ENCODE results near the gene FAM72B.
"Not testable (repeated sequence)": the region's sequence is repeated elsewhere in the genome, so short reads cannot be mapped to it uniquely, and the experiment has no call there.

FAM72B gene

GRCh38 chr1:121216676-121217075 is 32.5 kb upstream of the FAM72B start:
- not testable (repeated sequence) for H2BK12ac ChIP-seq (ENCODE audit: low read length); H4K91ac ChIP-seq (ENCODE audit: low read depth, low read length); H3K4me3 ChIP-seq (ENCODE audit: low read depth, low read length); DNase-seq; H3K27ac ChIP-seq (ENCODE audit: low read depth, low read length); H2AFZ ChIP-seq (ENCODE audit: insufficient read depth, low read length, poor library complexity); H3K23ac ChIP-seq (ENCODE audit: low read length); H3K14ac ChIP-seq (ENCODE audit: low read length); H3K4me1 ChIP-seq (ENCODE audit: control insufficient read depth in 1 of 2, insufficient read depth in 2 of 2, low read length in 2 of 2); H3K18ac ChIP-seq (ENCODE audit: low read length); H3K27me3 ChIP-seq (ENCODE audit: insufficient read depth, low read length); H3K9me3 ChIP-seq (ENCODE audit: insufficient read depth, low read depth, low read length); H3K79me1 ChIP-seq (ENCODE audit: low read length); H2AK5ac ChIP-seq (ENCODE audit: low read length); H4K8ac ChIP-seq (ENCODE audit: low read depth, low read length); H3K79me2 ChIP-seq (ENCODE audit: control insufficient read depth, insufficient read depth, low read length, poor library complexity); H3K36me3 ChIP-seq (ENCODE audit: control insufficient read depth in 1 of 2, insufficient read depth in 2 of 2, low read length in 2 of 2); H2BK120ac ChIP-seq (ENCODE audit: insufficient read depth, low read length, poor library complexity); H4K12ac ChIP-seq (ENCODE audit: low read depth, low read length); H3K4me2 ChIP-seq (ENCODE audit: low read length); H3K4ac ChIP-seq (ENCODE audit: low read depth, low read length); H2BK5ac ChIP-seq (ENCODE audit: low read depth, low read length, poor library complexity); H3K9ac ChIP-seq (ENCODE audit: low read length)
- no CpG with 5 or more reads among the region's 1 CpG for WGBS (ENCODE audit: extremely low coverage, insufficient coverage, insufficient read length)

GRCh38 chr1:121215699-121216417 is 31.7 kb upstream of the FAM72B start:
- H4K12ac ChIP-seq (ENCODE audit: low read depth, low read length); H4K91ac ChIP-seq (ENCODE audit: low read depth, low read length); H3K27ac ChIP-seq (ENCODE audit: low read depth, low read length); H2AFZ ChIP-seq (ENCODE audit: insufficient read depth, low read length, poor library complexity); H3K14ac ChIP-seq (ENCODE audit: low read length); H2BK5ac ChIP-seq (ENCODE audit: low read depth, low read length, poor library complexity); H3K79me1 ChIP-seq (ENCODE audit: low read length); H3K79me2 ChIP-seq (ENCODE audit: control insufficient read depth, insufficient read depth, low read length, poor library complexity); DNase-seq; H2BK12ac ChIP-seq (ENCODE audit: low read length); H3K27me3 ChIP-seq (ENCODE audit: insufficient read depth, low read length); H3K4me1 ChIP-seq (ENCODE audit: control insufficient read depth in 1 of 2, insufficient read depth in 2 of 2, low read length in 2 of 2); H3K23ac ChIP-seq (ENCODE audit: low read length); H3K9ac ChIP-seq (ENCODE audit: low read length); H3K9me3 ChIP-seq (ENCODE audit: insufficient read depth, low read depth, low read length); H3K4ac ChIP-seq (ENCODE audit: low read depth, low read length); H4K8ac ChIP-seq (ENCODE audit: low read depth, low read length); H2BK120ac ChIP-seq (ENCODE audit: insufficient read depth, low read length, poor library complexity); H3K18ac ChIP-seq (ENCODE audit: low read length); H3K4me2 ChIP-seq (ENCODE audit: low read length); H2AK5ac ChIP-seq (ENCODE audit: low read length); H3K4me3 ChIP-seq (ENCODE audit: low read depth, low read length); H3K36me3 ChIP-seq (ENCODE audit: control insufficient read depth in 1 of 2, insufficient read depth in 2 of 2, low read length in 2 of 2): not testable (repeated sequence)
- no CpG with 5 or more reads among the region's 1 CpG for WGBS (ENCODE audit: extremely low coverage, insufficient coverage, insufficient read length)

DNA sequence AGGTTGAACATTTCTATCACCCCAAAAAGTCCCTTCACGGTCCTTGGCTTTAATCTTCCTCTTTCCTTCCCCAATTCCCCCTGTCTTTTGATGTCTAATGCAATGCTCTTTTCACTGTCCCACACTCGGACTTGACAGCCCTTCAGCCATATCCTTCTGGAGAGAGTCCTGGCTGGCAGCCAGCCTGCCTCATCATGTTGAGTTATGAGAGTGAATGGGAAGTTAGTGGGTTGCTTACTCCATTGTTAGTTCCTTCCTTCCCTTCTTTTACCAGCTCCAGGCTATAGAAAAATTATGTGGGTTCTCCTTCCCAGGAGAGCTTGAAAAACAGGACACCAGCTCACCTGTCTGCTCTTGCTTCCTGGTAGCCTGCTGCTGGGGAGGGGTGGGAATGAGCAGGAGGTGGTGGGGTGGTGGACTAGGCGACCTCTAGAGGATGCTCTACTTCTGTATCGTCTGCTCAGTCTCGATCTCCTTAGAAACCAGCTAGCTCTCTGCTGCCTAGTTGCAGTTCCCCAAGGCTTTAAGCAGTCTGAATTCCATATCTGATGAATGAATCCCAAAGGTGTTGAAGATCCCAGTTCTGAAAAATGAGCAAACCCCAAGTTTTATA is 30.5 kb upstream of the FAM72B start:
- not testable (repeated sequence) for H3K27me3 ChIP-seq (ENCODE audit: insufficient read depth, low read length); H4K12ac ChIP-seq (ENCODE audit: low read depth, low read length); H3K36me3 ChIP-seq (ENCODE audit: control insufficient read depth in 1 of 2, insufficient read depth in 2 of 2, low read length in 2 of 2); H3K4me3 ChIP-seq (ENCODE audit: low read depth, low read length); H3K4ac ChIP-seq (ENCODE audit: low read depth, low read length); H3K18ac ChIP-seq (ENCODE audit: low read length); H4K91ac ChIP-seq (ENCODE audit: low read depth, low read length); H3K79me1 ChIP-seq (ENCODE audit: low read length); H4K8ac ChIP-seq (ENCODE audit: low read depth, low read length); H3K9ac ChIP-seq (ENCODE audit: low read length); H2BK5ac ChIP-seq (ENCODE audit: low read depth, low read length, poor library complexity); H2AK5ac ChIP-seq (ENCODE audit: low read length); H3K14ac ChIP-seq (ENCODE audit: low read length); H3K4me1 ChIP-seq (ENCODE audit: control insufficient read depth in 1 of 2, insufficient read depth in 2 of 2, low read length in 2 of 2); H3K79me2 ChIP-seq (ENCODE audit: control insufficient read depth, insufficient read depth, low read length, poor library complexity); H3K23ac ChIP-seq (ENCODE audit: low read length); DNase-seq; H3K9me3 ChIP-seq (ENCODE audit: insufficient read depth, low read depth, low read length); H2BK120ac ChIP-seq (ENCODE audit: insufficient read depth, low read length, poor library complexity); H3K4me2 ChIP-seq (ENCODE audit: low read length); H2AFZ ChIP-seq (ENCODE audit: insufficient read depth, low read length, poor library complexity); H3K27ac ChIP-seq (ENCODE audit: low read depth, low read length); H2BK12ac ChIP-seq (ENCODE audit: low read length)
- WGBS (ENCODE audit: extremely low coverage, insufficient coverage, insufficient read length), result no CpG with 5 or more reads among the region's 5 CpGs

GRCh38 chr1:121213491-121213890 is 29.4 kb upstream of the FAM72B start:
- H2AFZ ChIP-seq (ENCODE audit: insufficient read depth, low read length, poor library complexity); H2BK12ac ChIP-seq (ENCODE audit: low read length); H2BK120ac ChIP-seq (ENCODE audit: insufficient read depth, low read length, poor library complexity); H3K4me2 ChIP-seq (ENCODE audit: low read length); H2AK5ac ChIP-seq (ENCODE audit: low read length); H3K27me3 ChIP-seq (ENCODE audit: insufficient read depth, low read length); H3K9me3 ChIP-seq (ENCODE audit: insufficient read depth, low read depth, low read length); H3K27ac ChIP-seq (ENCODE audit: low read depth, low read length); H3K79me1 ChIP-seq (ENCODE audit: low read length); H4K91ac ChIP-seq (ENCODE audit: low read depth, low read length); H3K79me2 ChIP-seq (ENCODE audit: control insufficient read depth, insufficient read depth, low read length, poor library complexity); H4K8ac ChIP-seq (ENCODE audit: low read depth, low read length); H3K9ac ChIP-seq (ENCODE audit: low read length); H2BK5ac ChIP-seq (ENCODE audit: low read depth, low read length, poor library complexity); H3K23ac ChIP-seq (ENCODE audit: low read length); H3K36me3 ChIP-seq (ENCODE audit: control insufficient read depth in 1 of 2, insufficient read depth in 2 of 2, low read length in 2 of 2); H3K14ac ChIP-seq (ENCODE audit: low read length); H3K4me1 ChIP-seq (ENCODE audit: control insufficient read depth in 1 of 2, insufficient read depth in 2 of 2, low read length in 2 of 2); H3K4ac ChIP-seq (ENCODE audit: low read depth, low read length); H3K4me3 ChIP-seq (ENCODE audit: low read depth, low read length); H3K18ac ChIP-seq (ENCODE audit: low read length); H4K12ac ChIP-seq (ENCODE audit: low read depth, low read length): not testable (repeated sequence)
- WGBS (ENCODE audit: extremely low coverage, insufficient coverage, insufficient read length), result no CpG with 5 or more reads among the region's 9 CpGs
- DNase-seq, result peak; percentile 8 to 36
